ENCODE measurements around the gene TUBB1. TPM values are rescaled to one million over a fixed set of nuclear protein-coding genes. Genes with fewer than 3 reads are reported as not detected.

Gene TUBB1
- total and polyA plus RNA-seq, 4 donors = 0.64 to 6.8 (median 3.7) TPM

DNA sequence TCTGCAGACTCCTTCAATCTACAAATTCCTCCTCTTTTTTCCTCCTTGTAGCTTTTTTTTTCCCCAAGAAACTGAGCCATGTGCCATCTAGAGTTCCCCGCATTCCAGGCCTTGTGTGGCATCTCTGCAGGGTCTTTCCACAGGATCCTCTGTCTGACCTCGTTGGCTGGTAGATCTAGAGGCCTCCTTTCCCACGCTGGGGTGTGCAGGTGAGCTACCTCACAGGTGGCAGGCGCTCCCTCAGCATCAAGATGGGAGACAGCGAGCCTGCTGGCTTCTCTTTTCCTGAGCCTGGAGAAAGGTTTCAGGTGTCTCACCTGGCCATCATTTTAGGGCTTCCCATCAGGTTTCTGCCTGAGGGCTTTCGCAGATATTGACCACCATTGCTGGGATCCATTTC, 47.8 kb upstream of the TUBB1 start:
- Histone ChIP-seq H3K9me3 (ENCODE audit: control insufficient read depth in 4 of 4, insufficient read depth in 3 of 4, low read length in 3 of 4) (peaks cover 0 to 6% (median 2%) of the 10 kb centered on the region in 4 donors), H3K27me3 (ENCODE audit: control insufficient read depth in 3 of 3, insufficient read depth in 3 of 3, low read length in 2 of 3) (no peaks in the 10 kb centered on the region), H3K9ac (ENCODE audit: insufficient read depth in 1 of 2, low read length in 2 of 2) (no peak overlapping the region), H3K4me3 (no peak overlapping the region), H3K36me3 (ENCODE audit: control insufficient read depth in 4 of 4, insufficient read depth in 4 of 4, low read length in 4 of 4) (no peaks in the 10 kb centered on the region), H3K27ac (ENCODE audit: low read depth in 1 of 2, low read length in 1 of 2) (no peak overlapping the region), H3K4me1 (ENCODE audit: control insufficient read depth in 5 of 5, insufficient read depth in 5 of 5, low read length in 5 of 5) (no peaks in the 10 kb centered on the region)
- WGBS, 2 donors = 83 to 89% methylated on average over 6 of the region's 6 CpGs
- ATAC-seq (ENCODE audit: insufficient read depth, low FRiP score) (no peak), DNase-seq (no peak)
- TF ChIP-seq, protein P1, sequence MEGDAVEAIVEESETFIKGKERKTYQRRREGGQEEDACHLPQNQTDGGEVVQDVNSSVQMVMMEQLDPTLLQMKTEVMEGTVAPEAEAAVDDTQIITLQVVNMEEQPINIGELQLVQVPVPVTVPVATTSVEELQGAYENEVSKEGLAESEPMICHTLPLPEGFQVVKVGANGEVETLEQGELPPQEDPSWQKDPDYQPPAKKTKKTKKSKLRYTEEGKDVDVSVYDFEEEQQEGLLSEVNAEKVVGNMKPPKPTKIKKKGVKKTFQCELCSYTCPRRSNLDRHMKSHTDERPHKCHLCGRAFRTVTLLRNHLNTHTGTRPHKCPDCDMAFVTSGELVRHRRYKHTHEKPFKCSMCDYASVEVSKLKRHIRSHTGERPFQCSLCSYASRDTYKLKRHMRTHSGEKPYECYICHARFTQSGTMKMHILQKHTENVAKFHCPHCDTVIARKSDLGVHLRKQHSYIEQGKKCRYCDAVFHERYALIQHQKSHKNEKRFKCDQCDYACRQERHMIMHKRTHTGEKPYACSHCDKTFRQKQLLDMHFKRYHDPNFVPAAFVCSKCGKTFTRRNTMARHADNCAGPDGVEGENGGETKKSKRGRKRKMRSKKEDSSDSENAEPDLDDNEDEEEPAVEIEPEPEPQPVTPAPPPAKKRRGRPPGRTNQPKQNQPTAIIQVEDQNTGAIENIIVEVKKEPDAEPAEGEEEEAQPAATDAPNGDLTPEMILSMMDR (IDR thresholded peaks at IDR 0.05; ENCODE audit: control extremely low read depth, extremely low read depth) = no peak

DNA sequence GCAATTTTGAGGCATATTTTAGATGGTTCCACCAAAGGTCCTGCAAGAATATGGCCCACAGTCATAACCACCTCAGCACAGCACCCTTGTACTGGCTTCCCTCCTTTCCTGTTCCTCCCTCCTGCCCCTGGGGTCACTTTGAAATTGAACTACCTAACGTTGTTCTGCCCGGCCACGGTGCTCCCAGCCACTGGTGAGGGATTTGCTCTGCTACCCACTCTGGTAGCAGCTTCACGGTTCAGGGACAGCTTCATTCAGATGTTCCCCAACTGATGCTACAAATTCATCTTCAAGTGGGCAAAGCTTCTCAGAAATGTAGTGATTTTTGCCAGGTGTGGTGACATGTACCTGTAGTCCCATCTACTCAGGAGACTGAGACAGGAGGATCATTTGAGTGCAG, 46.0 kb upstream of the TUBB1 start:
- H3K9ac ChIP-seq (ENCODE audit: insufficient read depth in 1 of 2, low read length in 2 of 2) = no peak overlapping the region
- no peak for ATAC-seq (ENCODE audit: insufficient read depth, low FRiP score)
- 85 to 91% methylated on average over 4 of the region's 4 CpGs for WGBS, 2 donors
- no peak for DNase-seq
- no peaks in the 10 kb centered on the region for H3K4me1 ChIP-seq (ENCODE audit: control insufficient read depth in 5 of 5, insufficient read depth in 5 of 5, low read length in 5 of 5)
- H3K27me3 ChIP-seq (ENCODE audit: control insufficient read depth in 3 of 3, insufficient read depth in 3 of 3, low read length in 2 of 3) = no peaks in the 10 kb centered on the region
- H3K9me3 ChIP-seq (ENCODE audit: control insufficient read depth in 4 of 4, insufficient read depth in 3 of 4, low read length in 3 of 4) = peaks cover 0 to 6% (median 2%) of the 10 kb centered on the region in 4 donors
- H3K4me3 ChIP-seq = no peak overlapping the region
- TF ChIP-seq, protein P1 (IDR thresholded peaks at IDR 0.05; ENCODE audit: control extremely low read depth, extremely low read depth) = no peak
- no peak overlapping the region for H3K27ac ChIP-seq (ENCODE audit: low read depth in 1 of 2, low read length in 1 of 2)
- no peaks in the 10 kb centered on the region for H3K36me3 ChIP-seq (ENCODE audit: control insufficient read depth in 4 of 4, insufficient read depth in 4 of 4, low read length in 4 of 4)

DNA sequence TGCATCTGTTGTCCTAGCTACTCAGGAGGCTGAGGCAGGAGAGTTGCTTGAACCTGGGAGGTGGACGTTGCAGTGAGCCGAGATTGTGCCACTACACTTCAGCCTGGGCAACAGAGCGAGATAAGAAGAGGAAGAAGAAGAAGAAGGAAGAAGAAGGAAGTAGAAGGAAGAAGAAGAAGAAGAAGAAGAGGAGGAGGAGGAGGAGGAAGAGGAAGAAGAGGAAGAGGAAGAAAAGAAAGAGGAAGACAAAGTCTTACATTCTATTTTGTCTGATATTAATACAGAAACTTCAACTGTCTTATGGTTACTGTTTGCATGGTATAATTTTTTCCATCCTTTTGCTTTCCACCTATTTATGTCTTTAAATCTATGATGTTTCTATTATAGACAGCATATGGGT, 45.4 kb upstream of the TUBB1 start:
- Histone ChIP-seq H3K4me1 (ENCODE audit: control insufficient read depth in 5 of 5, insufficient read depth in 5 of 5, low read length in 5 of 5) (no peaks in the 10 kb centered on the region), H3K9ac (ENCODE audit: insufficient read depth in 1 of 2, low read length in 2 of 2) (no peak overlapping the region), H3K4me3 (no peak overlapping the region), H3K27ac (ENCODE audit: low read depth in 1 of 2, low read length in 1 of 2) (no peak overlapping the region), H3K36me3 (ENCODE audit: control insufficient read depth in 4 of 4, insufficient read depth in 4 of 4, low read length in 4 of 4) (no peaks in the 10 kb centered on the region), H3K27me3 (ENCODE audit: control insufficient read depth in 3 of 3, insufficient read depth in 3 of 3, low read length in 2 of 3) (no peaks in the 10 kb centered on the region), H3K9me3 (ENCODE audit: control insufficient read depth in 4 of 4, insufficient read depth in 3 of 4, low read length in 3 of 4) (peaks cover 0 to 6% (median 2%) of the 10 kb centered on the region in 4 donors)
- TF ChIP-seq, protein P1 (IDR thresholded peaks at IDR 0.05; ENCODE audit: control extremely low read depth, extremely low read depth) = no peak
- ATAC-seq (ENCODE audit: insufficient read depth, low FRiP score) (no peak), DNase-seq (no peak)
- WGBS, 2 donors = 41 to 65% methylated on average over 3 of the region's 3 CpGs

DNA sequence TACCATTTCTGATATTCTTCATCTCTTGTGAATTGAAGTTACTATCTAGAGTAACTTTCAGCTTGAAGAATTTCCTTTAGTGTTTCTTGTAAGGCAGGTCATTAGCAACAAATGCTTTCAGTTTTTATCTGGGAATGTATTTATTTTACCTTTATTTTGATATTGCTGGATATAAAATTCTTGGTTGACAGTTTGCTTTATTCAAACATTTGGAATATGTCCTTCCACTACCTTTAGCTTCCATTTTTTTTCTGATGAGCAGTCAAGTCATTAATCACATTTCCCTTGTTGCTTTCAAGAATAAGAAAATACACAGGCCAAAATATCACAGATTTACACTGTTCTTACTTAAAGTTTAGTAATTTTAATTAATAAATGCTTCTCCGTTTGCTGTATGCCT, 43.9 kb upstream of the TUBB1 start:
- Histone ChIP-seq H3K4me3 (no peak overlapping the region), H3K36me3 (ENCODE audit: control insufficient read depth in 4 of 4, insufficient read depth in 4 of 4, low read length in 4 of 4) (no peaks in the 10 kb centered on the region), H3K27ac (ENCODE audit: low read depth in 1 of 2, low read length in 1 of 2) (no peak overlapping the region), H3K9me3 (ENCODE audit: control insufficient read depth in 4 of 4, insufficient read depth in 3 of 4, low read length in 3 of 4) (peaks cover 0 to 6% (median 2%) of the 10 kb centered on the region in 4 donors), H3K27me3 (ENCODE audit: control insufficient read depth in 3 of 3, insufficient read depth in 3 of 3, low read length in 2 of 3) (no peaks in the 10 kb centered on the region), H3K9ac (ENCODE audit: insufficient read depth in 1 of 2, low read length in 2 of 2) (no peak overlapping the region), H3K4me1 (ENCODE audit: control insufficient read depth in 5 of 5, insufficient read depth in 5 of 5, low read length in 5 of 5) (no peaks in the 10 kb centered on the region)
- no peak for ATAC-seq (ENCODE audit: insufficient read depth, low FRiP score)
- TF ChIP-seq, protein P1 (IDR thresholded peaks at IDR 0.05; ENCODE audit: control extremely low read depth, extremely low read depth) = no peak
- no peak for DNase-seq
- WGBS, 2 donors = 92 to 98% methylated on average over 1 of the region's 1 CpG
